ENCODE results near the gene ZKSCAN3. TPM values are rescaled to one million over a fixed set of nuclear protein-coding genes. Genes with fewer than 3 reads are reported as not detected.

ZKSCAN3 gene
- total RNA-seq, 4 donors from 2014 or later, result 3.1 to 6.0 (median 4.5) TPM

DNA sequence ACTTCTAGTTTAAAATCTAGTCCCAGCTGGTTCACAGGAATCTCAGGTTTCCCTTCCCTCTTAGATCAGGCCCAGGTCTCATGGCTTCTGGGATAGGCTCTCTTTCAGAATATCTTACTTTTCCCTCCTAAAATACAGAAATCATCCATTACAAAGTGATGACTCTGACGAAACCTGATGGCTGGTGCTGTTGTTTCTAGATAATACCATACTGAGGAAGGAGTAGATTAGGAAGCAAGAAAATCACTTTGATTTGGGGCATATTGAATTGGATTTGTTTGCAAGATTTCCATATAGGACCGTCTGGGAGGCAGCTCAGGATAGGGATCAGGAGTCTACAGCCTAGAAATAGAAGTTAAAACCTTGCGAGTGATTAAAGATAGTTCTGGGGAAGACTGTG, 3.6 kb downstream of the ZKSCAN3 start:
- no peak for TF ChIP-seq POLR2AphosphoS5 (IDR thresholded peaks at IDR 0.05)
- TF ChIP-seq, protein P1, sequence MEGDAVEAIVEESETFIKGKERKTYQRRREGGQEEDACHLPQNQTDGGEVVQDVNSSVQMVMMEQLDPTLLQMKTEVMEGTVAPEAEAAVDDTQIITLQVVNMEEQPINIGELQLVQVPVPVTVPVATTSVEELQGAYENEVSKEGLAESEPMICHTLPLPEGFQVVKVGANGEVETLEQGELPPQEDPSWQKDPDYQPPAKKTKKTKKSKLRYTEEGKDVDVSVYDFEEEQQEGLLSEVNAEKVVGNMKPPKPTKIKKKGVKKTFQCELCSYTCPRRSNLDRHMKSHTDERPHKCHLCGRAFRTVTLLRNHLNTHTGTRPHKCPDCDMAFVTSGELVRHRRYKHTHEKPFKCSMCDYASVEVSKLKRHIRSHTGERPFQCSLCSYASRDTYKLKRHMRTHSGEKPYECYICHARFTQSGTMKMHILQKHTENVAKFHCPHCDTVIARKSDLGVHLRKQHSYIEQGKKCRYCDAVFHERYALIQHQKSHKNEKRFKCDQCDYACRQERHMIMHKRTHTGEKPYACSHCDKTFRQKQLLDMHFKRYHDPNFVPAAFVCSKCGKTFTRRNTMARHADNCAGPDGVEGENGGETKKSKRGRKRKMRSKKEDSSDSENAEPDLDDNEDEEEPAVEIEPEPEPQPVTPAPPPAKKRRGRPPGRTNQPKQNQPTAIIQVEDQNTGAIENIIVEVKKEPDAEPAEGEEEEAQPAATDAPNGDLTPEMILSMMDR (IDR thresholded peaks at IDR 0.05), result no peak
- TF ChIP-seq POLR2A (IDR thresholded peaks at IDR 0.05), result no peak
- no peak for TF ChIP-seq EP300 (IDR thresholded peaks at IDR 0.05)
- Histone ChIP-seq H3K27ac (peak overlapping the region; percentile 83), H3K36me3 (no peaks in the 10 kb centered on the region), H3K27me3 (no peaks in the 10 kb centered on the region), H3K4me1 (peaks cover 45% of the 10 kb centered on the region), H3K9me3 (no peaks in the 10 kb centered on the region), H3K4me3 (peak overlapping the region; percentile 21)
- DNase-seq (ENCODE audit: low spot score in 2 of 2), result no peak
- 73% methylated on average over 3 of the region's 3 CpGs for WGBS

DNA sequence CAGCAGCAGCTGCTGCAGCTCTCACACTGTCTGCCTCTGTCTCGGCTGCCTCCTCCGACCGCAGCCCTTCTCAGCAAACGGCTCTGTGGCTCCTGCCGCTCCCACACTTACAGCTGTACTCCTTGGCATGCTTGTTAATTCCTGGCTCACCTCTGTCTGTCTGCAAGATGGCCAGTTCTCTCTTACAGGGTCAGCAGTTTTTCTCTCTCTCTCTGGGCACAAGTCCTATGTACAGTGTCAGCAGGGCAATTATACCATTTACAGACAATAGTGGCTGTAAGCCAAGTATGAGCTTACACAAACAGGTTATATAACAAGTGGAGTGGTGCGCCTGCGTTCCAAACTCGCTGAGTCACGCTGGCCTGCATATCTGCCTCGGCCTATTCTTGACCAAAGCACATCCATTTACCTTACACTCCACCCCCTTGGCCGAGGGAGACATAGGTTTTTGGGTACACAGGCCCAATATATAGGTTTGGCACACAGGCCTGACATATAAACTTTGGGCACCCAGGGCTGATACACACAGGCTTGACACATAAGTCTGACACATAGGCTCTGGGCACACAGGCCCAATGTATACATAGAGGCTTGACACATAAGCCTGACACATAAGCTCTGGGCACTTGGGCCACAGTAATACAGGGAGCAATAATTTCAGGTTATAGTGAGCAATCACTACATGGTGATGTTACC, 4.4 kb downstream of the ZKSCAN3 start:
- WGBS, result 63% methylated on average over 11 of the region's 11 CpGs
- DNase-seq (ENCODE audit: low spot score in 2 of 2), result no peak

GRCh38 chr6:28354688-28355554, 5.2 kb downstream of the ZKSCAN3 start:
- H3K4me1 ChIP-seq, result peaks cover 41% of the 10 kb centered on the region
- peak overlapping the region; percentile 66 for H3K4me3 ChIP-seq
- no peaks in the 10 kb centered on the region for H3K9me3 ChIP-seq
- DNase-seq (ENCODE audit: low spot score in 2 of 2), result no peak
- 84% methylated on average over 10 of the region's 10 CpGs for WGBS
- TF ChIP-seq, protein P1 (IDR thresholded peaks at IDR 0.05), result no peak
- no peak for TF ChIP-seq EP300 (IDR thresholded peaks at IDR 0.05)
- no peak for TF ChIP-seq POLR2AphosphoS5 (IDR thresholded peaks at IDR 0.05)
- TF ChIP-seq POLR2A (IDR thresholded peaks at IDR 0.05), result no peak
- H3K27me3 ChIP-seq, result no peaks in the 10 kb centered on the region
- H3K27ac ChIP-seq, result peak overlapping the region; percentile 83
- peaks cover 7% of the 10 kb centered on the region for H3K36me3 ChIP-seq

More for the DNA sequence above, 4.4 kb downstream of the ZKSCAN3 start:
- Histone ChIP-seq H3K27ac (peak overlapping the region; percentile 83), H3K4me3 (peak overlapping the region; percentile 21), H3K9me3 (no peaks in the 10 kb centered on the region), H3K36me3 (no peaks in the 10 kb centered on the region), H3K4me1 (peaks cover 45% of the 10 kb centered on the region), H3K27me3 (no peaks in the 10 kb centered on the region)
- TF ChIP-seq, protein P1 (IDR thresholded peaks at IDR 0.05), result no peak
- no peak for TF ChIP-seq EP300 (IDR thresholded peaks at IDR 0.05)
- no peak for TF ChIP-seq POLR2AphosphoS5 (IDR thresholded peaks at IDR 0.05)
- no peak for TF ChIP-seq POLR2A (IDR thresholded peaks at IDR 0.05)

GRCh38 chr6:28355743-28356665, 6.3 kb downstream of the ZKSCAN3 start:
- peak overlapping the region; percentile 83 for H3K27ac ChIP-seq
- peak; percentile 77 to 86 for DNase-seq (ENCODE audit: low spot score in 2 of 2)
- WGBS, result 4% methylated on average over 16 of the region's 19 CpGs
- H3K36me3 ChIP-seq, result peaks cover 12% of the 10 kb centered on the region
- no peaks in the 10 kb centered on the region for H3K9me3 ChIP-seq
- H3K4me3 ChIP-seq, result peak overlapping the region; percentile 66
- peaks cover 33% of the 10 kb centered on the region for H3K4me1 ChIP-seq
- no peaks in the 10 kb centered on the region for H3K27me3 ChIP-seq
- TF ChIP-seq POLR2A (IDR thresholded peaks at IDR 0.05) (no peak), EP300 (IDR thresholded peaks at IDR 0.05) (no peak), POLR2AphosphoS5 (IDR thresholded peaks at IDR 0.05) (no peak)
- TF ChIP-seq, protein P1 (IDR thresholded peaks at IDR 0.05), result peak; percentile 73 to 91

Measured in suprapubic skin (tissue), 4 donors.